GM13976 (cell line): ENCODE data around the gene UIMC1.
A peak's percentile ranks its signal among the peaks of the same experiment; 100 is the strongest.
"Not testable (repeated sequence)": the region's sequence is repeated elsewhere in the genome, so short reads cannot be mapped to it uniquely, and the experiment has no call there.

ENCODE experiments used
- DNase-seq: peaks from one replicate; pipeline ENCODE4 v3.0.0; 2012; ENCODE audit warnings: low spot score
- in situ Hi-C: fragments of 300-500 bp; cut with MboI; formaldehyde crosslinking; loops from one replicate; pipeline ENCODE4 v1.12.0; 2022; ENCODE audit warnings: low sequenced_read_pairs, mixed read lengths, inconsistent platforms; ENCODE audit not compliant: unreplicated experiment
- TF ChIP-seq, protein P1 (sequence below): IDR thresholded peaks from 2 replicates; pipeline ENCODE4 v1.5.1; 2012; ENCODE audit warnings: borderline replicate concordance, mild to moderate bottlenecking; ENCODE audit not compliant: insufficient read depth; ENCODE audit errors: extremely low read depth, missing control alignments, control extremely low read depth

UIMC1 gene

DNA sequence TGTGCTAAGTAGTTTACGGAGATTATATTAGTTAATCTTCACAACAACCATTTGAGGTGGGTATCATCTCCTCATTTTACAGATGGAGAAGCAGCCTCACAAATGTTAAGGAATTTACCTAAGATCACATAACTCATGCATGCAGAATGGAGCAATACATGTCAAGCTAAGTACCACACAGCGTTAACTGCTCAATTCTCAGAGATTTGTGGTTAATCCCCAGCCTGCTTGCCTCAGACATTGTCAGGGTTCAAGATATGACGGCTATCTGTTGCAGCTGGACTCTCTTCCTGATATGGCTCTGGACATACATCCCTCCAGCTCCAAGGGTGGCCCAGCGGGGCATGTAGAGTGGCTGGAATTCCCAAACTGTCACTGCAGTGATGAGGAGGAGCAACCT lies 8.6 kb upstream of the UIMC1 start:
- TF ChIP-seq, protein P1, sequence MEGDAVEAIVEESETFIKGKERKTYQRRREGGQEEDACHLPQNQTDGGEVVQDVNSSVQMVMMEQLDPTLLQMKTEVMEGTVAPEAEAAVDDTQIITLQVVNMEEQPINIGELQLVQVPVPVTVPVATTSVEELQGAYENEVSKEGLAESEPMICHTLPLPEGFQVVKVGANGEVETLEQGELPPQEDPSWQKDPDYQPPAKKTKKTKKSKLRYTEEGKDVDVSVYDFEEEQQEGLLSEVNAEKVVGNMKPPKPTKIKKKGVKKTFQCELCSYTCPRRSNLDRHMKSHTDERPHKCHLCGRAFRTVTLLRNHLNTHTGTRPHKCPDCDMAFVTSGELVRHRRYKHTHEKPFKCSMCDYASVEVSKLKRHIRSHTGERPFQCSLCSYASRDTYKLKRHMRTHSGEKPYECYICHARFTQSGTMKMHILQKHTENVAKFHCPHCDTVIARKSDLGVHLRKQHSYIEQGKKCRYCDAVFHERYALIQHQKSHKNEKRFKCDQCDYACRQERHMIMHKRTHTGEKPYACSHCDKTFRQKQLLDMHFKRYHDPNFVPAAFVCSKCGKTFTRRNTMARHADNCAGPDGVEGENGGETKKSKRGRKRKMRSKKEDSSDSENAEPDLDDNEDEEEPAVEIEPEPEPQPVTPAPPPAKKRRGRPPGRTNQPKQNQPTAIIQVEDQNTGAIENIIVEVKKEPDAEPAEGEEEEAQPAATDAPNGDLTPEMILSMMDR: no peak
- in situ Hi-C loops: no loop called here
- no peak for DNase-seq

DNA sequence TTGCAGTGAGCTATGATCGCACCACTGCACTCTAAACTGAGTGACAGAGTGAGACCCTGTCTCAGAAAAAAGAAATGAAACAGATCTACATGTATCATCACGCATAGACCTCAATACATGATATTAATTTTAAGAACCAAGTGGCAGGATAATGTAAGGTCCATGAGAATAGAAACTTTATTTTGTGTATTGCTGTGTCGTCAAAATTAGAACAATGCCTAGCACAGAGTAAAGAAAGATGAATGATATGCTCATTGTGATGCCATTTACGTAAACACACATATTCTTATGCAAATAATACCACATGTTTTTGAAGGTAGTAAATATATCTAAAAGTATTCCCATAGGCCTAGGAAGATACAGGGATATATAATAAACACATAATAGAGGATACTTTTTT lies 3.6 kb upstream of the UIMC1 start:
- no peak for DNase-seq
- in situ Hi-C loops: no loop called here
- TF ChIP-seq, protein P1: no peak

DNA sequence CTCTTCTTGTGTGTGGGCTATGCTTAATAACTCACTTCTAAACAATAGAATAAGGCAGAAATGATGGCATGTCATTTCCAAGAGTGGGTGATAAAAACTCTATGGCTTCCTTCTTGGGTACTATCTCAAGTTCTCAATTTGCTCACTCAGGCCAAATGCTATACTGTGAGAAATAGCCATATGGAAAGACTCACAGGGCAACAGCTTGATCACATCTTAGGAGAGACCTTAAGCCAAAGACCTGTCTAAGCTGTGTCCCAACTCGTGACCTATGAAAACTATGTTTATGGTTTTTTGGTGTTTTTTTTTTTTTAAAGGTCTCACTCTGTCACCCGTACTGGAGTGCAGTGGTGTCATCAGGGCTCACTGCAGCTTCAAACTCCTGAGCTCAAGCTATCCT lies 2.1 kb upstream of the UIMC1 start:
- in situ Hi-C loops: no loop called here
- TF ChIP-seq, protein P1: no peak
- DNase-seq: no peak

DNA sequence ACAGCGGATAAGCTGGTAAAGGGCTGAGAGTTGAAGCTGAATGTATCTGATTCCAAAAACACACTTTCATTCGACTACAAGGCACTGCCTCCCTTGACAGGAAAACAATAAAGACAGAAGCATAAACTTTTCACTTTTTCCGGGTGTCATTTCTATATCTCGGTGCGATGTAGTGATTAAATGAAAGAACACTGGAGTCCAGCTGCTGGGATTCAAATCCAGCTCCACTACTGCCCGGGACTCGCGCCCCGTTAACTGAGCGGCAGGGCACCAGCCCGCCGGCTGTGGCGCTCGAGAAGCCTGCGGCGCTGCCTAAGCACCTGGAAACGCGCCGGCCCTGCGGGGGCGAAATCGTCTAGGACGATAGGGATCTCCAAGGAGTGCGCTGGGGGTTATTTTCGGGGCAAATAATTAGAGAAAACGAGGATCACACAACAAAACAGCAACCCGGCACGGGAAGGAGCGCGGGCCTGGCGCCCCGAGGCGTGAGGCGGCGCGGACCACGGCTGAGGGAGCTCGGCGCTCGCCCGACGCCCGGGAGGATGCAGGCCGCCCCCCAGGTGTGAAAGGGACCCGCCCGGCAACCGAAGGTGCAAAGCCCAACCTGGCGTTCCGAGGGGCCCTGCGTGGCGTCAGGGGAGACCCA lies 837 bp downstream of the UIMC1 start:
- in situ Hi-C loops: no loop called here
- peak; percentile 67 for DNase-seq
- TF ChIP-seq, protein P1: peak; percentile 57

DNA sequence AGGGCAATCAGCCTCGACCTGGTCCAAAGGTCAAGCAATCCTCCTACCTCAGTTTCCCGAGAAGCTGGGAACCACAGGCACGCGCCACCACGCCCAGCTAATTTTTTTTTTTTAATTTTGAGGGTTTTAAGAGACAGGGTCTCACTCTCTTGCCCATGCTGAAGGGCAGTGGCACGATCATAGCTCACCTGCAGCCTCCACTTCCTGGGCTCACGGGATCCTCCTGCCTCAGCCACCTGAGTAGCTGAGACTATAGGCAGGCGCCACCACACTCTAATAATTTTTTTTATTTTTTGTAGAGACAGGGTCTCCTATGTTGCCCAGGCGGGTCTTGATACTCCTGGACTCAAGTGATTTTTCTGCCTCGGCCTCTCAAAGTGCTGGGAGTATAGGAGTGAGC lies 1.6 kb downstream of the UIMC1 start:
- DNase-seq: no peak
- TF ChIP-seq, protein P1: no peak
- in situ Hi-C loops: no loop called here

DNA sequence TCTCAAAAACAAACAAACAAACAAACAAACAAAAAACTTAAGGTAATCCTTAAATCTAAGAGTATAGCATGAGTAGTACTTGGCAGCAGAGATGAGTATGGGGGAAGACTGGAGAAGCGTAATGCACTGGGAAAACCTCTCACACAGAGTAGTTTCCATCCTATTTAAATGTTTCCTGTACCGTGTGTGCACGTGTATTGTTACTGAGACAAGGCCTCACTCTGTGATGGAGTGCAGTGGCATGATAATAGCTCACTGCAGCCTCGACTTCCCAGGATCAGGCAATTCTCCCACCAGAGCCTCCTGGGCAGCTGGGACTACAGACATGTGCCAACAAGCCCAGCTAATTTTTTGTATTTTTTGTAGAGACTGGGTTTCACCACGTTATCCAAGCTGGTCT lies 2.9 kb downstream of the UIMC1 start:
- in situ Hi-C loops: no loop called here
- no peak for DNase-seq
- TF ChIP-seq, protein P1: no peak

DNA sequence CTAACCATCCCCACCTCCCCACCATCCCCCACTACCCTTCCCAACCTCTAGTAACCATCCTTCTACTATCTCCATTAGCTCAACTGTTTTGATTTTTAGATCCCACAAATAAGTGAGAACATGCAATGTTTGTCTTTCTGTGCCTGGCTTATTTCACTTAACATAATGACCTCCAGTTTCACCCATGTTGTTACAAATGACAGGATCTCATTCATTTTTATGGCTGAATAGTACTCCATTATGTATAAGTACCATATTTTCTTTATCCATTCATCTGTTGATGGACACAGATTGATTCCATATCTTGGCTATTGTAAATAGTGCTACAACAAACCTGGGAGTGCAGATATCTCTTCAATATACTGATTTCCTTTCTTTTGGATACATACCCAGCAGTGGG lies 7.1 kb downstream of the UIMC1 start:
- DNase-seq, in situ Hi-C loops: not testable (repeated sequence)
